Left ventricle myocardium inferior (tissue), 1 donor: ENCODE data around the gene IQCB1. TPM values are rescaled to one million over a fixed set of nuclear protein-coding genes. Genes with fewer than 3 reads are reported as not detected.
"Not testable (repeated sequence)": the region's sequence is repeated elsewhere in the genome, so short reads cannot be mapped to it uniquely, and the experiment has no call there.

ENCODE experiments used
- DNase-seq: peaks from one replicate; pipeline ENCODE4 v3.0.0-alpha.2; 2020
- H3K27ac ChIP-seq: fragments of 200-600 bp; replicated peaks from 2 replicates; pipeline ENCODE4 v1.8.0; 2021
- H3K27me3 ChIP-seq: fragments of 200-600 bp; 2 replicates; pipeline ENCODE4 v1.8.0; 2021; ENCODE audit warnings: low read depth
- H3K36me3 ChIP-seq: fragments of 200-600 bp; 2 replicates; pipeline ENCODE4 v1.8.0; 2021
- H3K4me1 ChIP-seq: fragments of 200-600 bp; 2 replicates; pipeline ENCODE4 v1.8.0; 2021
- H3K4me3 ChIP-seq: fragments of 200-600 bp; 2 replicates; pipeline ENCODE4 v1.8.0; 2021; ENCODE audit warnings: mild to moderate bottlenecking, moderate library complexity
- H3K9me3 ChIP-seq: fragments of 200-600 bp; replicated peaks from 2 replicates; pipeline ENCODE4 v1.8.0; 2021
- intact Hi-C: fragments of 100-400 bp; cut with micrococcal nuclease; formaldehyde crosslinking; loops from one replicate; pipeline ENCODE4 v1.11.0; 2022
- total RNA-seq: library from RNA; stranded (reverse); fragmentation: NEBNext Ultra II Directional; extraction: Animal tissue kit (Norgen Biotek cat#: 25700); gene quantifications from one replicate; pipeline ENCODE4 v1.2.1, GENCODE V29; 2021
- TF ChIP-seq, protein P1 (sequence below): fragments of 200-600 bp; IDR thresholded peaks from 2 replicates; pipeline ENCODE4 v1.8.0; 2021; ENCODE audit warnings: antibody characterized with exemption, mild to moderate bottlenecking, borderline replicate concordance
- donor health status: DM: no; HTN: yes; CAD: no; lungs with severe emphysema.

Gene IQCB1
- total RNA-seq, 1 donor from 2014 or later = 5.7 TPM

DNA sequence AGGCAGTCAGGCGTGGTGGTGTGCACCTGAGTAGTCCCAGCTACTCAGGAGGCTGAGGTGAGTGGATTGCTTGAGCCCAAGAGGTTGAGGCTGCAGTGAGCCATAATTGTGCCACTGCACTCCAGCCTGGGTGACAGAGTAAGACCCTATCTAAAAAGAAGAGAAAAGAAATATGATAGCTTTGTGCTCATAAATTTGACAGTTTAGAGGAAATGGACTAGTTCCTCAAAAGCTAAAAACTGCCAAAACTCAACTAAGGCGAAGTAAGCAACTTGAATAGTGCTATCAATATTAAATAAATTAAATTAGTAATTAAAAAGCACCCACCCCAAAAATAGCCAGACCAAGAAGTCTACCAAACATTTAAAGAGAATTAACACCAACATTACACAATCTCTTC lies 34.9 kb upstream of the IQCB1 start:
- H3K27me3 ChIP-seq = no peaks in the 10 kb centered on the region
- H3K27ac ChIP-seq = no peak overlapping the region
- DNase-seq = no peak
- TF ChIP-seq, protein P1, sequence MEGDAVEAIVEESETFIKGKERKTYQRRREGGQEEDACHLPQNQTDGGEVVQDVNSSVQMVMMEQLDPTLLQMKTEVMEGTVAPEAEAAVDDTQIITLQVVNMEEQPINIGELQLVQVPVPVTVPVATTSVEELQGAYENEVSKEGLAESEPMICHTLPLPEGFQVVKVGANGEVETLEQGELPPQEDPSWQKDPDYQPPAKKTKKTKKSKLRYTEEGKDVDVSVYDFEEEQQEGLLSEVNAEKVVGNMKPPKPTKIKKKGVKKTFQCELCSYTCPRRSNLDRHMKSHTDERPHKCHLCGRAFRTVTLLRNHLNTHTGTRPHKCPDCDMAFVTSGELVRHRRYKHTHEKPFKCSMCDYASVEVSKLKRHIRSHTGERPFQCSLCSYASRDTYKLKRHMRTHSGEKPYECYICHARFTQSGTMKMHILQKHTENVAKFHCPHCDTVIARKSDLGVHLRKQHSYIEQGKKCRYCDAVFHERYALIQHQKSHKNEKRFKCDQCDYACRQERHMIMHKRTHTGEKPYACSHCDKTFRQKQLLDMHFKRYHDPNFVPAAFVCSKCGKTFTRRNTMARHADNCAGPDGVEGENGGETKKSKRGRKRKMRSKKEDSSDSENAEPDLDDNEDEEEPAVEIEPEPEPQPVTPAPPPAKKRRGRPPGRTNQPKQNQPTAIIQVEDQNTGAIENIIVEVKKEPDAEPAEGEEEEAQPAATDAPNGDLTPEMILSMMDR = no peak
- H3K36me3 ChIP-seq = peaks cover 8% of the 10 kb centered on the region
- intact Hi-C loops = no loop called here
- H3K4me1 ChIP-seq = no peaks in the 10 kb centered on the region
- H3K9me3 ChIP-seq = no peaks in the 10 kb centered on the region
- no peak overlapping the region for H3K4me3 ChIP-seq

- Histone ChIP-seq H3K4me1 (no peaks in the 10 kb centered on the region), H3K27ac (no peak overlapping the region), H3K27me3 (no peaks in the 10 kb centered on the region), H3K9me3 (peaks cover 8% of the 10 kb centered on the region), H3K36me3 (peaks cover 9% of the 10 kb centered on the region), H3K4me3 (no peak overlapping the region)
- intact Hi-C loops = no loop called here
- no peak for DNase-seq
- TF ChIP-seq, protein P1 = no peak
These were observed 28.9 kb upstream of the IQCB1 start for GRCh38 chr3:121863801-121864200.

DNA sequence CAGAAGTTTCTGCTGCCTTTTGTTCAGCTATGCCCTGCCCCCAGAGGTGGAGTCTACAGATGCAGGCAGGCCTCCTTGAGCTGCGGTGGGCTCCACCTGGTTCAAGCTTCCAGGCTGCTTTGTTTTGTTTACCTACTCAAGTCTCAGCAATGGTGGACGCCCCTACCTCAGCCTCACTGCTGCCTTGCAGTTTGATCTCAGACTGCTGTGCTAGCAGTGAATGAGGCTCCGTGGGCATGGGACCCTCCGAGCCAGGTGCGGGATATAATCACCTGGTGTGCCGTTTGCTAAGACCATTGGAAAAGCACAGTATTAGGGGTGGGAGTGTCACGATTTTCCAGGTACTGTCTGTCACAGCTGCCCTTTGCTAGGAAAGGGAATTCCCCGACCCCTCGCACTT lies 28.4 kb upstream of the IQCB1 start:
- not testable (repeated sequence) for DNase-seq, H3K27ac ChIP-seq, H3K4me3 ChIP-seq

GRCh38 chr3:121857778-121858177 lies 22.9 kb upstream of the IQCB1 start:
- H3K9me3 ChIP-seq, H3K4me3 ChIP-seq, H3K4me1 ChIP-seq, DNase-seq, H3K27ac ChIP-seq, intact Hi-C loops, H3K27me3 ChIP-seq: not testable (repeated sequence)
- H3K36me3 ChIP-seq = peaks cover 12% of the 10 kb centered on the region

More for the DNA sequence above, 28.4 kb upstream of the IQCB1 start:
- H3K9me3 ChIP-seq, H3K36me3 ChIP-seq, H3K27me3 ChIP-seq, H3K4me1 ChIP-seq, intact Hi-C loops: not testable (repeated sequence)

DNA sequence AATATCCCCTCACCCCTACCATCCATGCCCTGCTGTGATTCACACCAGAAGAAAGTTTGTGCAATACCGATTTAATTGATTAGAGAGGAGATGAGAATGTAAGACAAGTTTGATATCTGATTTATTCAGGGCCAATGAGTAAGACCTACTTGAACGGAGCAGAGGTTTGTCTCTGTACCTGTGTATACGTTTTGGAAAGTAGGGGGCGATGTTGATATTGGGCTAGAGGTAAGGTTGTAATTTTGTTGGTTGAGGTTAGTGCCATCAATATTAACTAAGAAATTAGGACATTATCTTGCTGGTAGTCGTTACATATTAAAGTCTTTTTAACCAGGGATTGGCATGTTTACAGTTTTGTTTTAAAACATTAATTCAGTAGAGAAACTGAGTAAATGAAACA lies 20.7 kb upstream of the IQCB1 start:
- no peak overlapping the region for H3K27ac ChIP-seq
- H3K27me3 ChIP-seq = no peaks in the 10 kb centered on the region
- TF ChIP-seq, protein P1 = peak; percentile 32
- intact Hi-C loops = no loop called here
- peaks cover 11% of the 10 kb centered on the region for H3K36me3 ChIP-seq
- no peaks in the 10 kb centered on the region for H3K9me3 ChIP-seq
- DNase-seq = no peak
- H3K4me3 ChIP-seq = no peak overlapping the region
- H3K4me1 ChIP-seq = no peaks in the 10 kb centered on the region

- Histone ChIP-seq H3K9me3 (no peaks in the 10 kb centered on the region), H3K36me3 (peaks cover 6% of the 10 kb centered on the region), H3K4me3 (no peak overlapping the region), H3K27ac (no peak overlapping the region), H3K4me1 (no peaks in the 10 kb centered on the region), H3K27me3 (no peaks in the 10 kb centered on the region)
- intact Hi-C loops = no loop called here
- no peak for DNase-seq
- TF ChIP-seq, protein P1 = no peak
These were observed 17.4 kb upstream of the IQCB1 start for GRCh38 chr3:121852256-121852655.

GRCh38 chr3:121844892-121845291 lies 10.0 kb upstream of the IQCB1 start:
- no peaks in the 10 kb centered on the region for H3K9me3 ChIP-seq
- TF ChIP-seq, protein P1 = no peak
- H3K27me3 ChIP-seq = no peaks in the 10 kb centered on the region
- peaks cover 3% of the 10 kb centered on the region for H3K36me3 ChIP-seq
- H3K4me3 ChIP-seq = no peak overlapping the region
- intact Hi-C loops = no loop called here
- no peaks in the 10 kb centered on the region for H3K4me1 ChIP-seq
- no peak overlapping the region for H3K27ac ChIP-seq
- DNase-seq = no peak
